Endothelial cell of umbilical vein (primary cell): ENCODE data around the gene SLC16A5. TPM values are rescaled to one million over a fixed set of nuclear protein-coding genes. Genes with fewer than 3 reads are reported as not detected.
"Not testable (repeated sequence)": the region's sequence is repeated elsewhere in the genome, so short reads cannot be mapped to it uniquely, and the experiment has no call there.

ENCODE experiments used
- BruUV-seq: library from RNA; stranded (reverse); fragments of 400-500 nt; replicated peaks from 2 replicates; lab custom pipeline; 2021; lab: Mats Ljungman, UMichigan
- CTCF ChIA-PET: fragments of 300-600, 350-600 bp; sonication (Branson Sonifier 250); formaldehyde crosslinking; loops from one replicate; lab custom pipeline; 2021; ENCODE audit warnings: antibody characterized with exemption, inconsistent platforms; lab: Charles Lee
- POLR2A ChIA-PET: fragments of 300-600, 350-600 bp; sonication (Branson Sonifier 250); formaldehyde crosslinking; loops from one replicate; lab custom pipeline; 2021; ENCODE audit warnings: antibody characterized with exemption, inconsistent platforms; lab: Charles Lee
- DNase-seq: peaks from one replicate; pipeline ENCODE4 v3.0.0-alpha.2; 2011; ENCODE audit warnings: low read depth, low spot score
- FAIRE-seq: peaks from 2 replicates; lab custom pipeline; 2011; peaks lifted over from hg19 to GRCh38; lab: Jason Lieb, UNC
- H2AFZ ChIP-seq: 2 replicates; pipeline ENCODE4 v1.6.0; 2012; ENCODE audit warnings: low read depth, low read length, control low read depth, inconsistent platforms
- H3K27ac ChIP-seq: 2 replicates; pipeline ENCODE4 v1.5.1; 2011; ENCODE audit warnings: low read depth, mild to moderate bottlenecking, control low read depth, low read length, moderate library complexity; ENCODE audit not compliant: insufficient read depth
- H3K27me3 ChIP-seq, 2 experiments: 2 replicates each; pipeline versions ENCODE4 v1.6.0 to v1.6.1; 2011; ENCODE audit warnings: low read length in 2 of 2, mixed read lengths in 1 of 2; ENCODE audit not compliant: control insufficient read depth in 2 of 2, insufficient read depth in 2 of 2
- H3K36me3 ChIP-seq, 2 experiments: 2 replicates in 1 of 2; 3 replicates in 1 of 2; pipeline ENCODE4 v1.5.1; 2011; ENCODE audit warnings: low read length in 2 of 2, mild to moderate bottlenecking in 1 of 2, moderate library complexity in 1 of 2; ENCODE audit not compliant: control insufficient read depth in 2 of 2, insufficient read depth in 2 of 2; ENCODE audit errors: extremely low read depth in 1 of 2
- H3K4me1 ChIP-seq: 3 replicates; pipeline ENCODE4 v1.5.1; 2011; ENCODE audit warnings: mild to moderate bottlenecking, low read length; ENCODE audit not compliant: control insufficient read depth, insufficient read depth; ENCODE audit errors: extremely low read depth
- H3K4me2 ChIP-seq: 2 replicates; pipeline ENCODE4 v1.6.1; 2011; ENCODE audit warnings: low read length, control low read depth, mixed read lengths; ENCODE audit not compliant: insufficient read depth
- H3K4me3 ChIP-seq, 3 experiments: fragments of 200-600 bp in 1 of 3; sonication (generic), shearing (Covaris generic) in 1 of 3; replicated peaks in 1 of 3; 2 replicates each; pipeline ENCODE4 v1.5.1; 2011 to 2016; ENCODE audit warnings: control low read depth in 3 of 3, low read length in 3 of 3, mild to moderate bottlenecking in 2 of 3, inconsistent platforms in 1 of 3, low read depth in 1 of 3, moderate library complexity in 1 of 3; ENCODE audit not compliant: insufficient read depth in 1 of 3
- H3K79me2 ChIP-seq: 2 replicates; pipeline ENCODE4 v1.6.0; 2012; ENCODE audit warnings: low read length, inconsistent platforms; ENCODE audit not compliant: control insufficient read depth, insufficient read depth
- H3K9ac ChIP-seq: replicated peaks from 2 replicates; pipeline ENCODE3; 2011; ENCODE audit warnings: low read length, control low read depth; ENCODE audit not compliant: insufficient read depth; ENCODE audit errors: extremely low read depth
- H3K9me1 ChIP-seq: replicated peaks from 3 replicates; pipeline ENCODE4 v1.6.0; 2011; ENCODE audit warnings: mild to moderate bottlenecking, low read length; ENCODE audit not compliant: control insufficient read depth, insufficient read depth; ENCODE audit errors: extremely low read depth
- H3K9me3 ChIP-seq: replicated peaks from 2 replicates; pipeline ENCODE4 v1.5.1; 2012; ENCODE audit warnings: low read length, inconsistent platforms; ENCODE audit not compliant: control insufficient read depth, insufficient read depth
- H4K20me1 ChIP-seq: replicated peaks from 2 replicates; pipeline ENCODE3; 2011; ENCODE audit warnings: mild to moderate bottlenecking, low read length; ENCODE audit not compliant: control insufficient read depth, insufficient read depth; ENCODE audit errors: extremely low read depth
- CTCF ChIP-seq, 2 donors: IDR thresholded peaks; 1 replicate in 1 of 2; 2 replicates in 1 of 2; pipeline ENCODE4 v1.5.1; 2011; ENCODE audit warnings: low read length in 2 of 2, mild to moderate bottlenecking in 2 of 2, moderate library complexity in 2 of 2, control low read depth in 1 of 2, inconsistent platforms in 1 of 2, low read depth in 1 of 2; ENCODE audit not compliant: insufficient read depth in 1 of 2; ENCODE audit errors: extremely low read depth in 1 of 2
- FOS ChIP-seq: IDR thresholded peaks from 2 replicates; pipeline ENCODE4 v1.6.1; 2011; ENCODE audit warnings: mild to moderate bottlenecking, low read length, moderate library complexity, borderline replicate concordance; ENCODE audit not compliant: insufficient read depth
- JUN ChIP-seq: IDR thresholded peaks from 2 replicates; pipeline ENCODE4 v1.6.1; 2011; ENCODE audit warnings: borderline replicate concordance, low read depth; ENCODE audit not compliant: insufficient read length, insufficient read depth
- MAX ChIP-seq: IDR thresholded peaks from 2 replicates; pipeline ENCODE4 v1.6.1; 2011; ENCODE audit not compliant: insufficient read depth, insufficient read length
- POLR2A ChIP-seq: IDR thresholded peaks from 2 replicates; pipeline ENCODE4 v1.6.1; 2012; ENCODE audit warnings: low read depth, mild to moderate bottlenecking, control low read depth, low read length
- dilution Hi-C: fragments of 300-500 bp; cut with MboI; formaldehyde crosslinking; loops from one replicate; pipeline ENCODE4 v1.15.0; 2019; ENCODE audit warnings: low sequenced_read_pairs; ENCODE audit not compliant: extremely low pct_ligation_motif_present
- intact Hi-C: fragments of 100-400 bp; cut with micrococcal nuclease; formaldehyde crosslinking; loops from one replicate; pipeline ENCODE4 v1.10.0; 2022
- polyA plus RNA-seq, 4 experiments: library from polyadenylated mRNA; depleted of rRNA in 3 of 4; stranded (reverse) in 3 of 4; unstranded in 1 of 4; fragments of >200 nt; gene quantifications; 2 replicates each; pipeline versions ENCODE4 v1.2.1 to v1.2.3, GENCODE V29; 2011 to 2012; ENCODE audit warnings: missing spikeins in 1 of 4
- total RNA-seq: library from RNA; stranded (reverse); gene quantifications from 2 replicates; pipeline ENCODE4 v1.2.3, GENCODE V29; 2021

Gene SLC16A5
- total and polyA plus RNA-seq, 2 donors (not counting 3 experiments of a cell fraction or from before 2014, with no cell fraction given): 16.4 to 23.3 TPM

- POLR2A ChIA-PET: interaction anchor here (1.2 kb wide), 1 partner anchor 132 kb away, joined by 3 read pairs; no protein-coding TSS in a partner anchor
- intact Hi-C loops (no loop called here), dilution Hi-C loops (no loop called here)
- Histone ChIP-seq H3K36me3 (peaks cover 0 to under 1% of the 10 kb centered on the region in 2 experiments), H3K9me1 (no peaks in the 10 kb centered on the region), H3K79me2 (no peaks in the 10 kb centered on the region), H3K4me3 (no peak overlapping the region), H2AFZ (no peak overlapping the region), H4K20me1 (no peaks in the 10 kb centered on the region), H3K9ac (no peak overlapping the region), H3K4me1 (peaks cover 6% of the 10 kb centered on the region), H3K9me3 (no peaks in the 10 kb centered on the region), H3K27me3 (no peaks in the 10 kb centered on the region), H3K4me2 (no peak overlapping the region), H3K27ac (no peak overlapping the region)
- TF ChIP-seq CTCF (IDR thresholded peaks at IDR 0.05; ENCODE audit: extremely low read depth in 1 of 2, insufficient read depth in 1 of 2, low read depth in 1 of 2, low read length in 2 of 2): peak in 1 of 2 donors; percentile 23
- TF ChIP-seq JUN: no peak
- TF ChIP-seq POLR2A: no peak
- no peak for TF ChIP-seq MAX
- TF ChIP-seq FOS: no peak
- CTCF ChIA-PET: interaction anchor here (0.8 to 3.9 kb wide), 23 partner anchors 9 to 201 kb away, joined by 3 to 74 read pairs (median 5); partner anchors contain the start of genes ARMC7, MIF4GD and SLC16A5
- peak; percentile 45 for DNase-seq
- peak; percentile 60 for FAIRE-seq
- BruUV-seq: no TSS peak
Measured at GRCh38 chr17:75069783-75070182, 18.0 kb upstream of the SLC16A5 start.

- H3K4me1 ChIP-seq, POLR2A ChIA-PET, H3K9ac ChIP-seq, H3K36me3 ChIP-seq, dilution Hi-C loops, H3K27me3 ChIP-seq, FAIRE-seq, BruUV-seq, intact Hi-C loops, H3K27ac ChIP-seq, H2AFZ ChIP-seq, H4K20me1 ChIP-seq, H3K9me3 ChIP-seq, DNase-seq, H3K4me2 ChIP-seq, H3K79me2 ChIP-seq, H3K4me3 ChIP-seq, H3K9me1 ChIP-seq: not testable (repeated sequence)
- CTCF ChIA-PET: interaction anchor here (0.8 to 3.3 kb wide), 5 partner anchors 11 to 104 kb away, joined by 3 to 74 read pairs (median 13); no protein-coding TSS in a partner anchor
Measured at GRCh38 chr17:75071478-75072271, 16.1 kb upstream of the SLC16A5 start.

GRCh38 chr17:75072909-75073308 is 14.8 kb upstream of the SLC16A5 start:
- H3K4me1 ChIP-seq, dilution Hi-C loops, H2AFZ ChIP-seq, H3K27me3 ChIP-seq, H3K9me3 ChIP-seq, intact Hi-C loops, H3K4me2 ChIP-seq, H3K36me3 ChIP-seq, H4K20me1 ChIP-seq, H3K27ac ChIP-seq, FAIRE-seq, POLR2A ChIA-PET, H3K9ac ChIP-seq, H3K9me1 ChIP-seq, BruUV-seq, H3K4me3 ChIP-seq, DNase-seq, H3K79me2 ChIP-seq: not testable (repeated sequence)
- CTCF ChIA-PET: interaction anchor here (0.9 to 3.0 kb wide), 5 partner anchors 12 to 167 kb away, joined by 3 to 13 read pairs (median 3); no protein-coding TSS in a partner anchor
